Measurements from ENCODE around the gene TNNI3K. TPM values are rescaled to one million over a fixed set of nuclear protein-coding genes. Genes with fewer than 3 reads are reported as not detected.

Gene TNNI3K
- total RNA-seq, 1 donor from 2014 or later: not detected

- Mint-ChIP-seq H3K27ac (no peak overlapping the region), H3K36me3 (ENCODE audit: low read depth) (no peaks in the 10 kb centered on the region), H3K27me3 (ENCODE audit: low read depth) (no peaks in the 10 kb centered on the region), H3K9me3 (no peaks in the 10 kb centered on the region), H3K4me3 (ENCODE audit: low read depth) (no peak overlapping the region), H3K4me1 (ENCODE audit: low read depth) (no peaks in the 10 kb centered on the region)
- intact Hi-C loops (cut with micrococcal nuclease): no loop called here
- DNase-seq (ENCODE audit: low spot score): no peak
Observed at GRCh38 chr1:74407902-74408301, 172.7 kb downstream of the TNNI3K start.

- intact Hi-C loops (cut with micrococcal nuclease): no loop called here
- Mint-ChIP-seq H3K36me3 (ENCODE audit: low read depth) (no peaks in the 10 kb centered on the region), H3K4me1 (ENCODE audit: low read depth) (no peaks in the 10 kb centered on the region)
Observed at GRCh38 chr1:74412244-74412643, 177.1 kb downstream of the TNNI3K start.

GRCh38 chr1:74415935-74416334, 180.7 kb downstream of the TNNI3K start:
- intact Hi-C loops (cut with micrococcal nuclease): no loop called here
- Mint-ChIP-seq H3K36me3 (ENCODE audit: low read depth) (no peaks in the 10 kb centered on the region), H3K4me1 (ENCODE audit: low read depth) (no peaks in the 10 kb centered on the region), H3K9me3 (no peaks in the 10 kb centered on the region), H3K27ac (no peak overlapping the region), H3K27me3 (ENCODE audit: low read depth) (no peaks in the 10 kb centered on the region), H3K4me3 (ENCODE audit: low read depth) (no peak overlapping the region)
- DNase-seq (ENCODE audit: low spot score): no peak

More at GRCh38 chr1:74412244-74412643, 177.1 kb downstream of the TNNI3K start:
- H3K4me3 Mint-ChIP-seq (ENCODE audit: low read depth): no peak overlapping the region
- no peak overlapping the region for H3K27ac Mint-ChIP-seq
- H3K27me3 Mint-ChIP-seq (ENCODE audit: low read depth): no peaks in the 10 kb centered on the region
- no peak for DNase-seq (ENCODE audit: low spot score)
- H3K9me3 Mint-ChIP-seq: no peaks in the 10 kb centered on the region

DNA sequence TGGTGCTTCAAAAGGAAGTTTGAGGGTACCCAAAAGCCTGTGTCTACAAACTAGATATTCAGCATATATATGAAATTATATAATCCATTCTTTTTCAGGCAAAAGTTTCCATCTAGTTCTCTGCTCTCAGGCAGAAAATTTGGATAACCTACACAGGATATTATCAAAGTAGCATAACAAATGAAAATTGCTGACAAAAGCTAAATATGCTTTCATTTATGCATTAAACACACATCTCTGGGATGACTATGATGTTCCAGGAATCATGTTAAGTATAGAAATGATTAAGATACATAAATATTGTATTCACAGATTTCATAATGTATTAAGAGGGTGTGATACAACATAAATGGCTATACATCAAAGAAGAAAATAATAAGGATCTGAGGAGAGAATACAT, 184.4 kb downstream of the TNNI3K start:
- no peaks in the 10 kb centered on the region for H3K4me1 Mint-ChIP-seq (ENCODE audit: low read depth)
- H3K36me3 Mint-ChIP-seq (ENCODE audit: low read depth): no peaks in the 10 kb centered on the region
- H3K4me3 Mint-ChIP-seq (ENCODE audit: low read depth): no peak overlapping the region
- H3K27me3 Mint-ChIP-seq (ENCODE audit: low read depth): no peaks in the 10 kb centered on the region
- H3K9me3 Mint-ChIP-seq: no peaks in the 10 kb centered on the region
- no peak for DNase-seq (ENCODE audit: low spot score)
- H3K27ac Mint-ChIP-seq: no peak overlapping the region
- intact Hi-C loops (cut with micrococcal nuclease): no loop called here

DNA sequence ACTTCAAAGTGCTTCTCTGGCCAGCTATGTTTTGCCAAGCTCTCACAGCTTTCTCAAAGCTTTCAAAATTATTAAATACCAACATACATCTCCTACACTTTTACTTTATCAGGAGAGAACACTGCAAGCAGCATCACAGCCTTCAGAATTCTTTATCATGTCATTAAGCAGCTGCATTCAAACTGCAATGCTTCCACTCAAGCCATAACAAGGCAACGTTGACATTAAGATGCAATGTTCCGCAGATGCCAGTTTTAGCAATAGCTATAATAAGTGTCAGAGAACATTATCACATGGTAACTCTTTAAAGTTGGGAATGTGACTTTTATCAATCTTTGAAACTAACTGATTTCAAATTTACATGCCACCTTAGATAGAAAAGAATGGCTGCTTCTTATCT, 185.3 kb downstream of the TNNI3K start:
- intact Hi-C loops (cut with micrococcal nuclease): no loop called here
- Mint-ChIP-seq H3K4me3 (ENCODE audit: low read depth) (no peak overlapping the region), H3K4me1 (ENCODE audit: low read depth) (no peaks in the 10 kb centered on the region), H3K9me3 (no peaks in the 10 kb centered on the region), H3K36me3 (ENCODE audit: low read depth) (no peaks in the 10 kb centered on the region), H3K27ac (no peak overlapping the region), H3K27me3 (ENCODE audit: low read depth) (no peaks in the 10 kb centered on the region)
- no peak for DNase-seq (ENCODE audit: low spot score)

DNA sequence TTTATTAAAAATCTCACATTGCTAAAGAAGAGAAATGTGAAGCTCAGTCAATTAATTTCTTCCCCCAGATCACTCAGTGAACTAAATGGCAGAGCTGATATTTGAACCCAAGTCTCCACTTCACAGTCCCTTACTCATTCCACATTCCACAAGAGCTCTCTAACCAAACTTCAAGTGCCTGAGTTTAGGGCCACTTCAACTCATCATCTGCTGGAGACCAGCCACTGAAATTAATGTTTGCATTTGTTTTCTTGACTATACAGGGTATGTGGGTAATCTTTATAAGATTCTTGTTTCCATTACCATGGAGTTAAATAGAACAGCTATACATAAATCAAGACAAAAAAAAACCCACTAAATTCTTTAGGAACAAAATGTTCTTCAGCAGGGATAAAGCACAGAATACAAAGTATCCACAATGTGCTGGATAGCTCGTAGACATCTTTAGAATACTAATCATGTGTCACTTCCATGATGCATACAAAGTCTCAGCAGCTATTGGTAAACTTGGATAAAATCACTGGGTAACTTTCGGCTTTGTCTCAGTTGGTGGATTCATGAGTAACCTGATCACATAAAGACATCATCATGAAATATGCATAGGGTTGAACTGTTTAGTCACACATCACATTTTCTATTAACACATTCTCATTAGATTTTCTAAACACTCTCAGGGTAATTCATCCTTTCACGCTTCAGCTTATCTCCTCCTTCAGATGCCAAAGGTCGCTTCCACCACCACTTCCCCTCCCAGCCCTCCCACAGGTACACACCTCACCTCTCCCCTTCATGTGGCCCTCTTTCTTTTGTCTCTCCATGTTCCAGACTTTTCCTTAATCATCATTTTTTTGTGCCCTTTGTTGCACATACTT, 187.5 kb downstream of the TNNI3K start:
- H3K27ac Mint-ChIP-seq: no peak overlapping the region
- H3K4me3 Mint-ChIP-seq (ENCODE audit: low read depth): no peak overlapping the region
- no peaks in the 10 kb centered on the region for H3K4me1 Mint-ChIP-seq (ENCODE audit: low read depth)
- DNase-seq (ENCODE audit: low spot score): no peak
- H3K9me3 Mint-ChIP-seq: no peaks in the 10 kb centered on the region
- intact Hi-C loops (cut with micrococcal nuclease): no loop called here
- no peaks in the 10 kb centered on the region for H3K27me3 Mint-ChIP-seq (ENCODE audit: low read depth)
- no peaks in the 10 kb centered on the region for H3K36me3 Mint-ChIP-seq (ENCODE audit: low read depth)

DNA sequence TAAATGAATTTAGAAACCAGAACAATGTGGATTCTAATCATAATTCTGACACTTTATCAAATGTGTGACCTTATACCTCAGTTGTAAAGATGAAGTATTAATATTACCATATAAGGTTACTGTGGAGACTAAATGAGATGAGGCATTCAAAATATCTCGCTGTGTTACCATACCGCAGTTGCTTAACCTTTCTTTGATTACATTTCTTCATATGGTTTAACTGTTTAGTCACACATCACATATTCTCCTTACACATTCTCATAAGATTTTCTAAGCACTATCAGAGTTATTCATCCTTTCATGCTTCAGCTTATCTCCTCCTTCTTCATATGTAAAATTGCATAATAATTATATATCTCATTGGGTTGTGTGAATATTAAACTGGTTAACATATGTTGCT, 188.3 kb downstream of the TNNI3K start:
- Mint-ChIP-seq H3K4me3 (ENCODE audit: low read depth) (no peak overlapping the region), H3K9me3 (no peaks in the 10 kb centered on the region), H3K27me3 (ENCODE audit: low read depth) (no peaks in the 10 kb centered on the region), H3K4me1 (ENCODE audit: low read depth) (no peaks in the 10 kb centered on the region), H3K27ac (no peak overlapping the region), H3K36me3 (ENCODE audit: low read depth) (no peaks in the 10 kb centered on the region)
- no peak for DNase-seq (ENCODE audit: low spot score)
- intact Hi-C loops (cut with micrococcal nuclease): no loop called here

- H3K27me3 Mint-ChIP-seq (ENCODE audit: low read depth): no peaks in the 10 kb centered on the region
- H3K9me3 Mint-ChIP-seq: no peaks in the 10 kb centered on the region
- no peaks in the 10 kb centered on the region for H3K4me1 Mint-ChIP-seq (ENCODE audit: low read depth)
- no peak overlapping the region for H3K4me3 Mint-ChIP-seq (ENCODE audit: low read depth)
- no peaks in the 10 kb centered on the region for H3K36me3 Mint-ChIP-seq (ENCODE audit: low read depth)
- intact Hi-C loops (cut with micrococcal nuclease): no loop called here
- DNase-seq (ENCODE audit: low spot score): no peak
- no peak overlapping the region for H3K27ac Mint-ChIP-seq
Observed at GRCh38 chr1:74425676-74426075, 190.5 kb downstream of the TNNI3K start.

DNA sequence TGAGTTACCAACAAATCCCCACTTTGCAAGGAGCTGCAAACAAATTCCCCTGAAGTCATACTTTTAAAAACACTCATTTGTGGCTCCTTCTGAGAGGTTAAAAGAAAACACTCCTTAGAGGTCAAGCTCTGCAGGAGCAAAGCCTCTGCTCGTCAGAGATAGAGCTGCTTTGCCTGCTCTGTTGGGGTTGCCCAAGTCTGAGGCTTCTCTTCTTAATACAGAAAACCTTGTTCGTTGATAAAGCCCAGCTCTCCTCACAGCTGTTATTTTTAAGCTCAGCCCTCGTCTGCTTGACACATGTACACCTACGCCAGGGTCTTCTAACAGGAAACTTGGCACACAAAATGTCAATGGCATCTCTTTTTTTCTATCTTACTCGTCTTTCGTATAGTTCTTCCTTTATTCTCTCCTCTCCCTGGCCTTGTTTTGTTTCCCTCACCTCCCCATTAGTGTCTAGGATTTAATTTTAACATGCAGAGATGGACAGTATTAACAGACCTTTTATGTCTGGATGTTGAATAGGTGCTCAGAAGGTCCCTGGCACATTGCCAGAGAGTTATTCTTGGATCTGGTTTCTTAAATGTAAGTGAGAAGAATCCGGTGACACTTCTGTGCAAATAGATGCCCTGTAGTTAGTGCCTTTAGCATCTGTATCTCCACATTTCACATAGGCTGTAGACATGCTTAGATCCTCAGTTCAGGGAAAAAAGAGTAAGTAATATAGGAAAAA, 191.2 kb downstream of the TNNI3K start:
- Mint-ChIP-seq H3K4me1 (ENCODE audit: low read depth) (no peaks in the 10 kb centered on the region), H3K4me3 (ENCODE audit: low read depth) (no peak overlapping the region), H3K36me3 (ENCODE audit: low read depth) (no peaks in the 10 kb centered on the region), H3K9me3 (no peaks in the 10 kb centered on the region), H3K27ac (no peak overlapping the region), H3K27me3 (ENCODE audit: low read depth) (no peaks in the 10 kb centered on the region)
- intact Hi-C loops (cut with micrococcal nuclease): no loop called here
- no peak for DNase-seq (ENCODE audit: low spot score)

DNA sequence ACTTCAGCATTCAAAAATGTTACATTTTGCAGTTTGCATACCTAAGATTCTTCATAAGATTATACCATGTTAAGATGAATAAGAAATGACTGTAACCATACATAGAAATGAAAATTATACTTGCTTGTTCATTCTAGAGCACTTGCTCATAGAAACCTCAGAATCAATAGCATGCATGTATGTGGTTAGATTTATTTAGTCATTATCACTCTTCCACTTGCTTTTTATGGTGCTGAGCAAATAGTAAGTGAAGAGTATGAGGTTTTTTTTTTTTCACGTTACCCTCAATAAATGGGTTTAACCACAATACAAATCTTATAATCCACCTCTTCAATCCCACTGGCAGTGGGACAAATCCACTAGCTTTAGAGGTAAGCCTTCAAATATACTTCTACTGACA, 192.5 kb downstream of the TNNI3K start:
- Mint-ChIP-seq H3K4me3 (ENCODE audit: low read depth) (no peak overlapping the region), H3K9me3 (no peaks in the 10 kb centered on the region), H3K36me3 (ENCODE audit: low read depth) (no peaks in the 10 kb centered on the region), H3K27me3 (ENCODE audit: low read depth) (no peaks in the 10 kb centered on the region), H3K27ac (no peak overlapping the region), H3K4me1 (ENCODE audit: low read depth) (no peaks in the 10 kb centered on the region)
- no peak for DNase-seq (ENCODE audit: low spot score)
- intact Hi-C loops (cut with micrococcal nuclease): no loop called here

DNA sequence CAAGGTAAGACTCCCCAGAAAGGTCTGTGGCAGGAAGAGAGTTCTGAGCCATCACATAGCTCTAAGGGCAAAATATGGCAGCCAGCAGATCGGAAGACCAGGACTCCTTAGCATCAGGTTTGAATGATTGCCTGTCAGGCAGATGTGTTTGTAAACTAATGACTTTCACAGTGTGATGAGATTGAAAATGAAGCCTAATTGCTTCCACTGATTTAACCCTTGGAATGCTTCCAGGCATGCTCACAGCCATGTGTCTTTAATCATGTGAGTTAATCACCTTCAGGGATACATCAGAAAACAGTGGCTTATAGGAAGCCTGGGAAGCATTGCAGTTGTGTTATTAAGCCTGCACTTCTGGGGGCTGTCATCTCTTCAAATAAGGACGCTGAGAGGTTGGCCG, 194.4 kb downstream of the TNNI3K start:
- Mint-ChIP-seq H3K27me3 (ENCODE audit: low read depth) (no peaks in the 10 kb centered on the region), H3K4me1 (ENCODE audit: low read depth) (no peaks in the 10 kb centered on the region), H3K9me3 (no peaks in the 10 kb centered on the region), H3K4me3 (ENCODE audit: low read depth) (no peak overlapping the region), H3K27ac (no peak overlapping the region), H3K36me3 (ENCODE audit: low read depth) (no peaks in the 10 kb centered on the region)
- no peak for DNase-seq (ENCODE audit: low spot score)
- intact Hi-C loops (cut with micrococcal nuclease): no loop called here

DNA sequence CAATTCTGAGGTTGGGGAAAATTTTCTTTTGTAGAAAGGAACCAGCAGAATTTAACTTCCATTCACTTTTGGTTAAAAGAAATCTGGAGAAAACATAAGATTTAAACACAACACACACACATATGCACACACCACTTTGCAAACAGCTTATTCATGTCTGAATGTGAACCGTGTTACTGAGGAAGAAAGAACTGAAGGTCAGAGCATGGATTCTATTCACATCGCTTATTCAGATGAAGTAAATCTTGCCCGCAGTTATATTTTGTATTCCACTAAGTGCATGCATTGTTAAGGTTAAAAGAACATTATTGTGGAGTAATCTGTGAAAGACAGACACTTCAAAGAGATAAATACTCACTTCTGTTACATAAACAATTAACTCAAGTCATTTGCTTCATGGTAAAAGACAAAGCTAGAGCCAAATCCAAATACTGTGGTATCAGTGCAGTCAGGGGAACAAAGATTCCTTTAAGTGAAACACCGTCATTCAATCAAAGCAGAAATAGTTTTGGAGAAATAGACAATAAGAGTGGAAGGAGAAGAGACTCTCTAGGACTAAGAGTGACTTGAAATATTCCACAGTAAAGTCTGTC, 195.3 kb downstream of the TNNI3K start:
- Mint-ChIP-seq H3K27ac (no peak overlapping the region), H3K9me3 (no peaks in the 10 kb centered on the region), H3K4me3 (ENCODE audit: low read depth) (no peak overlapping the region), H3K4me1 (ENCODE audit: low read depth) (no peaks in the 10 kb centered on the region), H3K27me3 (ENCODE audit: low read depth) (no peaks in the 10 kb centered on the region), H3K36me3 (ENCODE audit: low read depth) (no peaks in the 10 kb centered on the region)
- no peak for DNase-seq (ENCODE audit: low spot score)
- intact Hi-C loops (cut with micrococcal nuclease): no loop called here

GRCh38 chr1:74431531-74431930, 196.3 kb downstream of the TNNI3K start:
- no peak overlapping the region for H3K27ac Mint-ChIP-seq
- intact Hi-C loops (cut with micrococcal nuclease): no loop called here
- DNase-seq (ENCODE audit: low spot score): no peak
- no peaks in the 10 kb centered on the region for H3K4me1 Mint-ChIP-seq (ENCODE audit: low read depth)
- no peaks in the 10 kb centered on the region for H3K27me3 Mint-ChIP-seq (ENCODE audit: low read depth)
- no peaks in the 10 kb centered on the region for H3K9me3 Mint-ChIP-seq
- H3K4me3 Mint-ChIP-seq (ENCODE audit: low read depth): no peak overlapping the region
- no peaks in the 10 kb centered on the region for H3K36me3 Mint-ChIP-seq (ENCODE audit: low read depth)

All from activated T-helper 2 cell treated with anti-CD3 and anti-CD28 coated beads, Interferon-gamma antibody, Interleukin-2, Interleukin-4, amounts not matched to agents 10 μg/mL and 5 μg/mL and 100 μg/mL, durations not matched to agents 14 hours and 24 hours and 36 hours (primary cell).